ENCODE results near the gene ADAM20.

Gene ADAM20

GRCh38 chr14:70558356-70558755, 23.6 kb upstream of the ADAM20 start:
- TF ChIP-seq CTCF (IDR thresholded peaks at IDR 0.05; ENCODE audit: extremely low read depth, missing control alignments) = no peak
- DNase-seq (ENCODE audit: low spot score) = no peak

GRCh38 chr14:70555890-70556289, 21.1 kb upstream of the ADAM20 start:
- DNase-seq (ENCODE audit: low spot score) = no peak

GRCh38 chr14:70538087-70538486, 3.3 kb upstream of the ADAM20 start:
- no peak for TF ChIP-seq CTCF (IDR thresholded peaks at IDR 0.05; ENCODE audit: extremely low read depth, missing control alignments)
- DNase-seq (ENCODE audit: low spot score) = no peak

More at GRCh38 chr14:70555890-70556289, 21.1 kb upstream of the ADAM20 start:
- TF ChIP-seq CTCF (IDR thresholded peaks at IDR 0.05; ENCODE audit: extremely low read depth, missing control alignments) = no peak

GRCh38 chr14:70536830-70537229, 2.0 kb upstream of the ADAM20 start:
- no peak for TF ChIP-seq CTCF (IDR thresholded peaks at IDR 0.05; ENCODE audit: extremely low read depth, missing control alignments)

GRCh38 chr14:70530417-70530816, 4.4 kb downstream of the ADAM20 start:
- no peak for TF ChIP-seq CTCF (IDR thresholded peaks at IDR 0.05; ENCODE audit: extremely low read depth, missing control alignments)
- DNase-seq (ENCODE audit: low spot score) = no peak

More at GRCh38 chr14:70536830-70537229, 2.0 kb upstream of the ADAM20 start:
- DNase-seq (ENCODE audit: low spot score) = no peak

- no peak for TF ChIP-seq CTCF (IDR thresholded peaks at IDR 0.05; ENCODE audit: extremely low read depth, missing control alignments)
Observed at GRCh38 chr14:70527501-70528105, 7.2 kb downstream of the ADAM20 start.

GRCh38 chr14:70525691-70526090, 9.1 kb downstream of the ADAM20 start:
- TF ChIP-seq CTCF (IDR thresholded peaks at IDR 0.05; ENCODE audit: extremely low read depth, missing control alignments) = no peak
- no peak for DNase-seq (ENCODE audit: low spot score)

More at GRCh38 chr14:70527501-70528105, 7.2 kb downstream of the ADAM20 start:
- DNase-seq (ENCODE audit: low spot score) = no peak

Data from GM20000 (cell line).